ENCODE data around the gene DAB2IP.

GRCh38 chr9:121751686-121752445 is 100.4 kb downstream of the DAB2IP start:
- TF ChIP-seq, protein P1, sequence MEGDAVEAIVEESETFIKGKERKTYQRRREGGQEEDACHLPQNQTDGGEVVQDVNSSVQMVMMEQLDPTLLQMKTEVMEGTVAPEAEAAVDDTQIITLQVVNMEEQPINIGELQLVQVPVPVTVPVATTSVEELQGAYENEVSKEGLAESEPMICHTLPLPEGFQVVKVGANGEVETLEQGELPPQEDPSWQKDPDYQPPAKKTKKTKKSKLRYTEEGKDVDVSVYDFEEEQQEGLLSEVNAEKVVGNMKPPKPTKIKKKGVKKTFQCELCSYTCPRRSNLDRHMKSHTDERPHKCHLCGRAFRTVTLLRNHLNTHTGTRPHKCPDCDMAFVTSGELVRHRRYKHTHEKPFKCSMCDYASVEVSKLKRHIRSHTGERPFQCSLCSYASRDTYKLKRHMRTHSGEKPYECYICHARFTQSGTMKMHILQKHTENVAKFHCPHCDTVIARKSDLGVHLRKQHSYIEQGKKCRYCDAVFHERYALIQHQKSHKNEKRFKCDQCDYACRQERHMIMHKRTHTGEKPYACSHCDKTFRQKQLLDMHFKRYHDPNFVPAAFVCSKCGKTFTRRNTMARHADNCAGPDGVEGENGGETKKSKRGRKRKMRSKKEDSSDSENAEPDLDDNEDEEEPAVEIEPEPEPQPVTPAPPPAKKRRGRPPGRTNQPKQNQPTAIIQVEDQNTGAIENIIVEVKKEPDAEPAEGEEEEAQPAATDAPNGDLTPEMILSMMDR (IDR thresholded peaks at IDR 0.05): no peak
- TF ChIP-seq POLR2A (IDR thresholded peaks at IDR 0.05): no peak
